ENCODE measurements around the gene ANKS1B.

ANKS1B gene

GRCh38 chr12:99009654-99010296 is 975.0 kb downstream of the ANKS1B start:
- TF ChIP-seq, protein P1, sequence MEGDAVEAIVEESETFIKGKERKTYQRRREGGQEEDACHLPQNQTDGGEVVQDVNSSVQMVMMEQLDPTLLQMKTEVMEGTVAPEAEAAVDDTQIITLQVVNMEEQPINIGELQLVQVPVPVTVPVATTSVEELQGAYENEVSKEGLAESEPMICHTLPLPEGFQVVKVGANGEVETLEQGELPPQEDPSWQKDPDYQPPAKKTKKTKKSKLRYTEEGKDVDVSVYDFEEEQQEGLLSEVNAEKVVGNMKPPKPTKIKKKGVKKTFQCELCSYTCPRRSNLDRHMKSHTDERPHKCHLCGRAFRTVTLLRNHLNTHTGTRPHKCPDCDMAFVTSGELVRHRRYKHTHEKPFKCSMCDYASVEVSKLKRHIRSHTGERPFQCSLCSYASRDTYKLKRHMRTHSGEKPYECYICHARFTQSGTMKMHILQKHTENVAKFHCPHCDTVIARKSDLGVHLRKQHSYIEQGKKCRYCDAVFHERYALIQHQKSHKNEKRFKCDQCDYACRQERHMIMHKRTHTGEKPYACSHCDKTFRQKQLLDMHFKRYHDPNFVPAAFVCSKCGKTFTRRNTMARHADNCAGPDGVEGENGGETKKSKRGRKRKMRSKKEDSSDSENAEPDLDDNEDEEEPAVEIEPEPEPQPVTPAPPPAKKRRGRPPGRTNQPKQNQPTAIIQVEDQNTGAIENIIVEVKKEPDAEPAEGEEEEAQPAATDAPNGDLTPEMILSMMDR (IDR thresholded peaks at IDR 0.05; ENCODE audit: borderline replicate concordance, control extremely low read depth, extremely low read depth, insufficient read depth, missing control alignments), result no peak
- in situ Hi-C loops (cut with MboI; ENCODE audit: low sequenced_read_pairs, unreplicated experiment), result no loop called here

DNA sequence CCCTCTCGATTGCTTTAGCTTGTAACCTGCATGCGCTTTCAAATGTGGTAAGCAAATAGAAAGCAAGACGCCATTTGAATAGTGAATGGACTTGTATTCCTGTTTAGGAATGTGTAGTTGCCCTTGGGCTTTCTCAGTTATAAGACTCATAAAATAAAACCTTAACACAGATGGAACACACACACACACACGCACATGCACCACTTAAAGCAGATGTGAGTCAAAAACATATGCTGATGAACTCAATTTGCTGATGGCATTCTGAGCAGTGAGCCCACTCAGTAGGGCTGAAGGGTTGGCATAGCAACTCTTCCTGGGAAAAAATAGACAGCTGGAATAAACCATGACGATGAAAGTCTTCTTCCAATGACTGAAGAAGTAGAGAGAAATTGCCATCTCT is 979.1 kb downstream of the ANKS1B start:
- DNase-seq (ENCODE audit: low spot score), result no peak
- TF ChIP-seq, protein P1 (IDR thresholded peaks at IDR 0.05; ENCODE audit: borderline replicate concordance, control extremely low read depth, extremely low read depth, insufficient read depth, missing control alignments), result no peak
- in situ Hi-C loops (cut with MboI; ENCODE audit: low sequenced_read_pairs, unreplicated experiment), result no loop called here

More at GRCh38 chr12:99009654-99010296, 975.0 kb downstream of the ANKS1B start:
- DNase-seq (ENCODE audit: low spot score), result no peak

DNA sequence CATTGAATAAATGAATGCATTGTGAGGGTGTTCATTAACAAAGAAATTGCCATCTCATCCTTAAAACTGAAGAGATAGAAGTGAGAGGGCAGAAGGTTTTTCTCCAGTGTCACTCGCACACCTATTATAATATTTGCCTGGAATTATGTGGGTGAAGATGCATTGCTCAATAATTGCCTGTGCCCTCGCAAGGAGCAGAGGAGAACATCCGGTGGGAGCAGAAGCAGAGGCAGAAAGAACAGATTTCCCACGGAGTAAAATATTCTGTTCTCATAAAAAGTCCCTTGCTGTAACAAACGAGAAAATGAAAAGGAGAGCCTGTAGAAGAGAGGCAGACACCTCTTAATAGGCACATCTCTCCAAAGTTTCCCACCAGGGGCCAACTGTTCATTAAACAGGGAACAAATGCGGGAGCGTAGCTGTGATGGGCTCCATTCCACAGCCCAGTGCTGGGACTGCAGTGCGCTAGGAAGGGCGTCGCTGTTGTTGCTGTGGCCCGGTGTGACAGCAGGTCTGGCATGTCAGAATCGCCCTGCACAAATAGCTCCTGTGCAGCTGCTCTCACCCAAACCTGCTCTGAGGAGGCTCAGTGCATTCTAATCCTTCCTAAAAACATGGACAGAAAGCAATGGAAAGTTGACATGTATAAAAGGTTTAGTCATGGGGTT is 979.8 kb downstream of the ANKS1B start:
- TF ChIP-seq, protein P1 (IDR thresholded peaks at IDR 0.05; ENCODE audit: borderline replicate concordance, control extremely low read depth, extremely low read depth, insufficient read depth, missing control alignments), result no peak
- no peak for DNase-seq (ENCODE audit: low spot score)
- in situ Hi-C loops (cut with MboI; ENCODE audit: low sequenced_read_pairs, unreplicated experiment), result no loop called here

- in situ Hi-C loops (cut with MboI; ENCODE audit: low sequenced_read_pairs, unreplicated experiment), result no loop called here
- TF ChIP-seq, protein P1 (IDR thresholded peaks at IDR 0.05; ENCODE audit: borderline replicate concordance, control extremely low read depth, extremely low read depth, insufficient read depth, missing control alignments), result no peak
- DNase-seq (ENCODE audit: low spot score), result no peak
Observed at GRCh38 chr12:99002731-99003130, 982.0 kb downstream of the ANKS1B start.

DNA sequence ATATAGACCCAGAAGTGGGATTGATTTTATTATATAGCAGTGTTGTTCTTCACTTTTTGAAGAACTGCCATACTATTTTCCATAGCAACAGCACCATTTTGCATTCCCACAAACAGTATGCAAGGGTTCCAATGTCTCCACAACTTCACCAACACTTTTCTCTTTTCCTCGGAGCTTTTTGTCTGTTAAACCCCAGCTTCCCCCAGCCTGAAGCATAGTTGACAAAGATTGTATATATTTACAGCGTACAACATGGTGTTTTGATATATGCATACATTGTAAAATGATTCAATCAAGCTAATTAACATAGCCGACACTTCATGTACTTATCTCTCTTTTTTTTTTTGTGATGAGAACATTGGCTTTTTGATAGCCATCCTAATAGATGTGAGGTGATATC is 982.6 kb downstream of the ANKS1B start:
- TF ChIP-seq, protein P1 (IDR thresholded peaks at IDR 0.05; ENCODE audit: borderline replicate concordance, control extremely low read depth, extremely low read depth, insufficient read depth, missing control alignments), result no peak
- DNase-seq (ENCODE audit: low spot score), result no peak
- in situ Hi-C loops (cut with MboI; ENCODE audit: low sequenced_read_pairs, unreplicated experiment), result no loop called here

DNA sequence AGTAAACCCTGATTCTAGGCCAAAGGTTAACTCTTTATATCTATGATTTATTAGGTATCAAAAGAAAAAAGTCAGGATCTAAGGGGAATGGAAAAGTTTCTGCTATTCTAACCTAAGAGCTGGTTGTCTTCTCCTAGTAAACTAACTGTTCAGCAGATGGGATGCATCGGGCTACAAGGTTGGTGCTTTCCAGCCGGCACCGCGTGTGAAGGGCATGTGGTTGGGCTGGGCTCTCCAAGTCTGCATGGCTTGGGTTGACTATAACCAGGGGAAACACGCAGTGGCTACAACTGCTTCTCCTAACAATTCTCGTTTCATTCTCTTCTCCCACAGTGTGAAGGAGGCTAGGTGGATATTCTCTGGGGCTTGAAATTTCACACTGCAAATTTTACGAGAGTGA is 985.2 kb downstream of the ANKS1B start:
- in situ Hi-C loops (cut with MboI; ENCODE audit: low sequenced_read_pairs, unreplicated experiment), result loop anchor here (25.0 kb wide), 2 partner anchors 262 to 437 kb away; no protein-coding TSS in a partner anchor
- TF ChIP-seq, protein P1 (IDR thresholded peaks at IDR 0.05; ENCODE audit: borderline replicate concordance, control extremely low read depth, extremely low read depth, insufficient read depth, missing control alignments), result no peak
- DNase-seq (ENCODE audit: low spot score), result no peak

Measured in GM13976 (cell line).